Duodenal mucosa (tissue), 2 donors: ENCODE results near the gene DEGS1.
"Not testable (repeated sequence)": the region's sequence is repeated elsewhere in the genome, so short reads cannot be mapped to it uniquely, and the experiment has no call there.

ENCODE experiments used
- H3K27ac ChIP-seq: one replicate; pipeline ENCODE4 v1.7.0; 2013; ENCODE audit warnings: low read depth, low read length
- H3K27me3 ChIP-seq, 2 donors: one replicate each; pipeline ENCODE4 v1.7.0; 2013; ENCODE audit warnings: low read length in 2 of 2, control low read depth in 1 of 2; ENCODE audit not compliant: insufficient read depth in 2 of 2, control insufficient read depth in 1 of 2
- H3K36me3 ChIP-seq, 2 donors: one replicate each; pipeline ENCODE4 v1.7.0; 2013; ENCODE audit warnings: low read length in 2 of 2, control low read depth in 1 of 2; ENCODE audit not compliant: insufficient read depth in 2 of 2, control insufficient read depth in 1 of 2
- H3K4me1 ChIP-seq, 2 donors: one replicate each; pipeline ENCODE4 v1.7.0; 2013; ENCODE audit warnings: low read length in 2 of 2, control low read depth in 1 of 2; ENCODE audit not compliant: insufficient read depth in 2 of 2, control insufficient read depth in 1 of 2
- H3K4me3 ChIP-seq, 2 donors: one replicate each; pipeline ENCODE4 v1.7.0; 2013; ENCODE audit warnings: low read length in 2 of 2, low read depth in 1 of 2
- H3K9ac ChIP-seq, 2 donors: one replicate each; pipeline ENCODE4 v1.7.0; 2013; ENCODE audit warnings: low read length in 2 of 2, low read depth in 1 of 2
- H3K9me3 ChIP-seq, 2 donors: one replicate each; pipeline ENCODE4 v1.7.0; 2013; ENCODE audit warnings: low read length in 2 of 2, control low read depth in 1 of 2; ENCODE audit not compliant: control insufficient read depth in 1 of 2

The DEGS1 gene

GRCh38 chr1:224193319-224193966 lies 10.4 kb downstream of the DEGS1 start:
- Histone ChIP-seq H3K9me3 (no peaks in the 10 kb centered on the region), H3K9ac (no peak overlapping the region), H3K27ac (no peak overlapping the region), H3K36me3 (peaks cover 9 to 20% of the 10 kb centered on the region in 2 donors), H3K27me3 (no peaks in the 10 kb centered on the region), H3K4me3 (no peak overlapping the region), H3K4me1 (peaks cover 5 to 9% of the 10 kb centered on the region in 2 donors)

- H3K4me3 ChIP-seq, result no peak overlapping the region
These were observed 14.0 kb downstream of the DEGS1 start for GRCh38 chr1:224196813-224197600.

GRCh38 chr1:224198572-224198971 lies 15.5 kb downstream of the DEGS1 start:
- Histone ChIP-seq H3K9me3 (no peaks in the 10 kb centered on the region), H3K9ac (no peak overlapping the region), H3K4me1 (peaks cover 19 to 23% of the 10 kb centered on the region in 2 donors), H3K36me3 (peaks cover 0 to under 1% of the 10 kb centered on the region in 2 donors), H3K27ac (no peak overlapping the region), H3K27me3 (no peaks in the 10 kb centered on the region), H3K4me3 (no peak overlapping the region)

More at GRCh38 chr1:224196813-224197600, 14.0 kb downstream of the DEGS1 start:
- H3K9me3 ChIP-seq, result no peaks in the 10 kb centered on the region
- no peak overlapping the region for H3K9ac ChIP-seq
- no peak overlapping the region for H3K27ac ChIP-seq
- H3K36me3 ChIP-seq, result peaks cover 8 to 12% of the 10 kb centered on the region in 2 donors
- no peaks in the 10 kb centered on the region for H3K27me3 ChIP-seq
- H3K4me1 ChIP-seq, result peaks cover 14 to 19% of the 10 kb centered on the region in 2 donors

GRCh38 chr1:224199679-224200078 lies 16.6 kb downstream of the DEGS1 start:
- H3K36me3 ChIP-seq, result no peaks in the 10 kb centered on the region
- H3K4me1 ChIP-seq, result peaks cover 24 to 34% of the 10 kb centered on the region in 2 donors
- no peak overlapping the region for H3K4me3 ChIP-seq
- H3K27ac ChIP-seq, result no peak overlapping the region
- no peaks in the 10 kb centered on the region for H3K27me3 ChIP-seq
- H3K9ac ChIP-seq, result no peak overlapping the region
- no peaks in the 10 kb centered on the region for H3K9me3 ChIP-seq

DNA sequence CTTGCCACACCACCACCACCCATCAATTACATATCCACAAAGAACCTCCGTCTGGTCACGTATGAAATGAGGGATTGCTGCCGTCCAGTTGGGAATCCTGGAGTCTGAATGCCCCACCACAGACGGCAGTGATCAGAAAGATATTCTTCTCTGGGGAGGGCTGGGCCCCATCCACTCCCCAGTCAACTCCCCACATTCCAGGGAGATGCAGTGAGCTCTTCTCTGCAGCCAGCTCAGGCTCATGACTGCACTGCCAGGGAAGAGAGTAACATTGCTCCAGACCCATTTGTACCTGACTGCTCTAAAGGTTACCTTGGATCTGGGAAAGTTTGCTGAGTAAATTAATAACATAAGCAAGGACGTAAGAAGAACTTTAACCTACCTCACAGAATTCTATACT lies 18.3 kb downstream of the DEGS1 start:
- Histone ChIP-seq H3K9ac (no peak overlapping the region), H3K27me3 (no peaks in the 10 kb centered on the region), H3K4me3 (no peak overlapping the region), H3K9me3 (no peaks in the 10 kb centered on the region), H3K36me3 (no peaks in the 10 kb centered on the region), H3K4me1 (peaks cover 27 to 41% of the 10 kb centered on the region in 2 donors), H3K27ac (no peak overlapping the region)

GRCh38 chr1:224201853-224202252 lies 18.8 kb downstream of the DEGS1 start:
- no peaks in the 10 kb centered on the region for H3K36me3 ChIP-seq
- H3K9me3 ChIP-seq, result no peaks in the 10 kb centered on the region
- H3K4me3 ChIP-seq, result no peak overlapping the region
- no peak overlapping the region for H3K27ac ChIP-seq
- no peaks in the 10 kb centered on the region for H3K27me3 ChIP-seq
- no peak overlapping the region for H3K9ac ChIP-seq
- peaks cover 27 to 41% of the 10 kb centered on the region in 2 donors for H3K4me1 ChIP-seq

DNA sequence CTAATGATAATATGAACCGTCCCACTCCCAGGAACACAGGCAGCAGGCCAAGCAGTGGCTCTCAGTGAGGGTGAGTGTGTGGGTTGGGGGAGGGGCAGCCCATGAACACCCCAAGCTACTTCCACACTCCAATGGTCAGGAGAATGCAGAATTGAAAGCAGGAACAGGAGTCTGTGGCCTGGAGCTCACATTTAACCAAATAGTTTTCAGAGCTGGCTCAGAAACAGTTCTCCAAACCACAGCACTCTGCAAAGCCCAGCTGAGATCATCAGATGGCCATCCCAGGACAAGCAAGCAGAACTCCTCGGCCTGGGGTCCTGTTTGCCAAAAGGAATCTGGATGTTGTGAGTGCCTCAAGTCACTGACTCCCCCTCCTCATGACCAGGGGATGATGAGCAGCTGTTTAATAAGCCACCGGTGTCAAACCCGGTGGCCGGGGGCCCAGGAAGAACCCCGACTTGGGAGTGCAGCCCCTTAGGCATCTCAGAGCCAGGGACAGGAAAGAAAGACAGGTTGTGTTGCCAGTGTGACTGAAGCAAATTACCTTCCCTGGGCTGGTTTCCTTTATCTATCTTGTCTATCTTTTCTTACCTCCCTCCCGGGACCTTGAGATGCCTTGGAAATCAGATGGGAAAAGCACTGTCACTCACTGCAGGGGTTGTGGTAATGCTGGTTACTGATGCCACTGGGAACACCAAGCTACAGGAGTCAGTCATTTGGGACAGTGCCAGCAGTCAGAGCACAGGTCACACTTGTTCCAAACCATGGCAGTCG lies 20.4 kb downstream of the DEGS1 start:
- H3K27me3 ChIP-seq, result no peaks in the 10 kb centered on the region
- peaks cover 27 to 38% of the 10 kb centered on the region in 2 donors for H3K4me1 ChIP-seq
- peak overlapping the region; percentile 46 for H3K27ac ChIP-seq
- H3K4me3 ChIP-seq, result no peak overlapping the region
- H3K9me3 ChIP-seq, result no peaks in the 10 kb centered on the region
- H3K9ac ChIP-seq, result no peak overlapping the region
- no peaks in the 10 kb centered on the region for H3K36me3 ChIP-seq

DNA sequence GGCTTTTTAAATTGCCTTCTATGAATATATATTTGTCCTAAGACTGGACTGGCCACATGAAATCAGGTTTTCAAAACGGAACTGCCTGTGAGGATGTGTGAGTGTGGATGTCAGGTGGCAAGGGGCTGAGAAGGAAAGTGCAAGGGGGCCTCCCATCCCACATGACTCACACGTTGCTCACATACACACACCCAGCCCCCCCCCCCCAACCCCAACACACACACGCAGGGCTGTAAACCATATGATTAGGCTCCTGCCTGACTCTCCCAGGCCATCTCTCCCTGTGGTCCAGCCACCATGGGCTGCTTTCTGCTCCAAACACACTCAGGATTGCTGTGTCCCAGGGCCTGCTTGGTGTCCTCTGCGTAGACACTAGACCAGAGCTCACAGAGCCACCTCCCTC lies 22.4 kb downstream of the DEGS1 start:
- H3K4me1 ChIP-seq, result peaks cover 35 to 46% of the 10 kb centered on the region in 2 donors
- peak overlapping the region in 1 of 2 donors; percentile 30 for H3K9ac ChIP-seq
- peak overlapping the region in 1 of 2 donors; percentile 25 for H3K4me3 ChIP-seq
- no peaks in the 10 kb centered on the region for H3K27me3 ChIP-seq
- H3K27ac ChIP-seq, result peak overlapping the region; percentile 58
- H3K9me3 ChIP-seq, result no peaks in the 10 kb centered on the region
- H3K36me3 ChIP-seq, result no peaks in the 10 kb centered on the region

DNA sequence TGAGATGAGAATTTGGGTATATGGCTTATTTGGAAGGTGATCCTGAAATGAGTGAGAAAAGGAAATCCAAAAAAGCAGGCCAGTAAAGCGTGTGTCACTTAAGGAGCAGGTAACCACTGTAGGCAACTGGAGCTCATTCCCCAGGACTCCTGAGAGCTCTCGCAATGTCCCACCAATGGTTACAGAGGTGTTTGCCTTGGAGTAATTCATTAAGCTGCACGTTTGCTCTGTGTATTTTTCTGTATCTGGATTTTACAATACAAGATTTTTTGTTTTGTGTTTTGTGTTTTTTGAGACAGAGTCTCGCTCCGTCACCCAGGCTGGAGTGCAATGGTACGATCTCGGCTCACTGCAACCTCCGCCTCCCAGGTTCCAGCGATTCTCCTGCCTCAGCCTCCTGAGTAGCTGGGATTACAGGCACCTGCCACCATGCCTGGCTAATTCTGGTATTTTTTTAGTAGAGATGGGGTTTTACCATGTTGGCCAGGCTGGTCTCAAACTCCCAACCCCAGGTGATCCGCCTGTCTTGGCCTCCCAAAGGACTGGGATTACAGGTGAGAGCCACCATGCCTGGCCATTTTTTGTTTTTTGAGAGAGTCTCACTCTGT lies 23.0 kb downstream of the DEGS1 start:
- Histone ChIP-seq H3K27ac (peak overlapping the region; percentile 58), H3K4me3 (peak overlapping the region in 1 of 2 donors; percentile 25), H3K4me1 (peaks cover 33 to 48% of the 10 kb centered on the region in 2 donors)
- H3K9ac ChIP-seq, H3K9me3 ChIP-seq, H3K27me3 ChIP-seq, H3K36me3 ChIP-seq: not testable (repeated sequence)
